Activated naive CD4-positive, alpha-beta T cell (primary cell): Measurements from ENCODE around the gene GNS.

Experiments used
- DNase-seq, 4 experiments: peaks; one replicate each; lab custom pipeline; 2025; lab: John Stamatoyannopoulos, UW

The GNS gene

GRCh38 chr12:64735442-64735841 lies 23.8 kb downstream of the GNS start:
- no peak for DNase-seq

GRCh38 chr12:64733857-64734256 lies 25.3 kb downstream of the GNS start:
- DNase-seq, result no peak

GRCh38 chr12:64731683-64732082 lies 27.5 kb downstream of the GNS start:
- DNase-seq, result no peak

GRCh38 chr12:64730588-64730969 lies 28.6 kb downstream of the GNS start:
- no peak for DNase-seq

- DNase-seq, result no peak
These were observed 29.2 kb downstream of the GNS start for GRCh38 chr12:64729909-64730587.

GRCh38 chr12:64724201-64724745 lies 34.9 kb downstream of the GNS start:
- DNase-seq, result no peak

GRCh38 chr12:64723630-64724029 lies 35.6 kb downstream of the GNS start:
- no peak for DNase-seq

GRCh38 chr12:64722835-64723234 lies 36.4 kb downstream of the GNS start:
- no peak for DNase-seq

GRCh38 chr12:64720884-64721283 lies 38.3 kb downstream of the GNS start:
- no peak for DNase-seq

- DNase-seq, result no peak
These were observed 40.6 kb downstream of the GNS start for GRCh38 chr12:64718649-64719048.

GRCh38 chr12:64716839-64717455 lies 42.3 kb downstream of the GNS start:
- DNase-seq, result no peak

GRCh38 chr12:64716371-64716770 lies 42.8 kb downstream of the GNS start:
- no peak for DNase-seq

GRCh38 chr12:64714551-64714968 lies 44.6 kb downstream of the GNS start:
- no peak for DNase-seq

- no peak for DNase-seq
These were observed 45.8 kb downstream of the GNS start for GRCh38 chr12:64713376-64713775.

GRCh38 chr12:64709429-64709828 lies 49.8 kb downstream of the GNS start:
- DNase-seq, result no peak

- no peak for DNase-seq
These were observed 51.3 kb downstream of the GNS start for GRCh38 chr12:64707926-64708325.

GRCh38 chr12:64707362-64707761 lies 51.8 kb downstream of the GNS start:
- no peak for DNase-seq

GRCh38 chr12:64706857-64707256 lies 52.3 kb downstream of the GNS start:
- no peak for DNase-seq

GRCh38 chr12:64706306-64706705 lies 52.9 kb downstream of the GNS start:
- DNase-seq, result no peak

- DNase-seq, result no peak
These were observed 57.9 kb downstream of the GNS start for GRCh38 chr12:64701283-64701682.

GRCh38 chr12:64700532-64700931 lies 58.7 kb downstream of the GNS start:
- no peak for DNase-seq

GRCh38 chr12:64699504-64700115 lies 59.6 kb downstream of the GNS start:
- DNase-seq, result no peak

GRCh38 chr12:64696080-64696741 lies 63.0 kb downstream of the GNS start:
- no peak for DNase-seq
